ENCODE measurements around the gene PACSIN1.

PACSIN1 gene
- 2.3 to 4.8 (median 2.6) reads per million in 3 donors for total RNA-seq

- H3K27me3 ChIP-seq (replicated peaks; ENCODE audit: control insufficient read depth, insufficient read depth, low read length, poor library complexity, severe bottlenecking), result peaks cover 15% of the 10 kb centered on the region
- no peak within 1 kb of the TSS for H3K27ac ChIP-seq (ENCODE audit: insufficient read depth, low read length, poor library complexity, severe bottlenecking)
- no peaks in the 10 kb centered on the region for H3K36me3 ChIP-seq (ENCODE audit: control insufficient read depth, insufficient read depth, low read length)
- no peaks in the 10 kb centered on the region for H3K4me1 ChIP-seq (ENCODE audit: control insufficient read depth, insufficient read depth, low read length, poor library complexity, severe bottlenecking)
- no peak within 1 kb of the TSS for H3K4me3 ChIP-seq (ENCODE audit: insufficient read depth, low read depth, low read length, poor library complexity, severe bottlenecking)
- no peak for DNase-seq
- H3K9me3 ChIP-seq (ENCODE audit: control insufficient read depth, low read length), result no peaks in the 10 kb centered on the region
Observed at GRCh38 chr6:34465531-34466241, at the start of gene PACSIN1. Gene PACSIN1, plus strand, starts transcription at chr6:34466076. Its CDS starts 60,230 bp downstream, at chr6:34526306.

- no peaks in the 10 kb centered on the region for H3K4me1 ChIP-seq (ENCODE audit: control insufficient read depth, insufficient read depth, low read length, poor library complexity, severe bottlenecking)
- H3K27ac ChIP-seq (ENCODE audit: insufficient read depth, low read length, poor library complexity, severe bottlenecking), result no peak overlapping the region
- no peak for DNase-seq
- H3K9me3 ChIP-seq (ENCODE audit: control insufficient read depth, low read length), result no peaks in the 10 kb centered on the region
- H3K36me3 ChIP-seq (ENCODE audit: control insufficient read depth, insufficient read depth, low read length), result peaks cover 63% of the 10 kb centered on the region
- H3K27me3 ChIP-seq (replicated peaks; ENCODE audit: control insufficient read depth, insufficient read depth, low read length, poor library complexity, severe bottlenecking), result no peaks in the 10 kb centered on the region
- no peak overlapping the region for H3K4me3 ChIP-seq (ENCODE audit: insufficient read depth, low read depth, low read length, poor library complexity, severe bottlenecking)
Observed at GRCh38 chr6:34416877-34417371, 49.0 kb upstream of the PACSIN1 start.

GRCh38 chr6:34418367-34418766, 47.5 kb upstream of the PACSIN1 start:
- DNase-seq, result no peak
- H3K27me3 ChIP-seq (replicated peaks; ENCODE audit: control insufficient read depth, insufficient read depth, low read length, poor library complexity, severe bottlenecking), result no peaks in the 10 kb centered on the region
- H3K4me3 ChIP-seq (ENCODE audit: insufficient read depth, low read depth, low read length, poor library complexity, severe bottlenecking), result no peak overlapping the region
- peaks cover 71% of the 10 kb centered on the region for H3K36me3 ChIP-seq (ENCODE audit: control insufficient read depth, insufficient read depth, low read length)
- H3K9me3 ChIP-seq (ENCODE audit: control insufficient read depth, low read length), result no peaks in the 10 kb centered on the region
- H3K4me1 ChIP-seq (ENCODE audit: control insufficient read depth, insufficient read depth, low read length, poor library complexity, severe bottlenecking), result peaks cover 6% of the 10 kb centered on the region
- no peak overlapping the region for H3K27ac ChIP-seq (ENCODE audit: insufficient read depth, low read length, poor library complexity, severe bottlenecking)

- no peak for DNase-seq
- H3K36me3 ChIP-seq (ENCODE audit: control insufficient read depth, insufficient read depth, low read length), result peaks cover 55% of the 10 kb centered on the region
- peaks cover 9% of the 10 kb centered on the region for H3K4me1 ChIP-seq (ENCODE audit: control insufficient read depth, insufficient read depth, low read length, poor library complexity, severe bottlenecking)
- H3K9me3 ChIP-seq (ENCODE audit: control insufficient read depth, low read length), result no peaks in the 10 kb centered on the region
- no peak overlapping the region for H3K27ac ChIP-seq (ENCODE audit: insufficient read depth, low read length, poor library complexity, severe bottlenecking)
- H3K27me3 ChIP-seq (replicated peaks; ENCODE audit: control insufficient read depth, insufficient read depth, low read length, poor library complexity, severe bottlenecking), result no peaks in the 10 kb centered on the region
- no peak overlapping the region for H3K4me3 ChIP-seq (ENCODE audit: insufficient read depth, low read depth, low read length, poor library complexity, severe bottlenecking)
Observed at GRCh38 chr6:34423254-34423653, 42.6 kb upstream of the PACSIN1 start.

GRCh38 chr6:34424200-34425131, 41.4 kb upstream of the PACSIN1 start:
- H3K27ac ChIP-seq (ENCODE audit: insufficient read depth, low read length, poor library complexity, severe bottlenecking), result peak overlapping the region; percentile 84
- no peaks in the 10 kb centered on the region for H3K27me3 ChIP-seq (replicated peaks; ENCODE audit: control insufficient read depth, insufficient read depth, low read length, poor library complexity, severe bottlenecking)

GRCh38 chr6:34425132-34425497, 40.8 kb upstream of the PACSIN1 start:
- no peaks in the 10 kb centered on the region for H3K9me3 ChIP-seq (ENCODE audit: control insufficient read depth, low read length)
- peak overlapping the region; percentile 88 for H3K4me3 ChIP-seq (ENCODE audit: insufficient read depth, low read depth, low read length, poor library complexity, severe bottlenecking)
- peaks cover 41% of the 10 kb centered on the region for H3K36me3 ChIP-seq (ENCODE audit: control insufficient read depth, insufficient read depth, low read length)
- no peaks in the 10 kb centered on the region for H3K27me3 ChIP-seq (replicated peaks; ENCODE audit: control insufficient read depth, insufficient read depth, low read length, poor library complexity, severe bottlenecking)
- no peak for DNase-seq
- peak overlapping the region; percentile 84 for H3K27ac ChIP-seq (ENCODE audit: insufficient read depth, low read length, poor library complexity, severe bottlenecking)
- peaks cover 9% of the 10 kb centered on the region for H3K4me1 ChIP-seq (ENCODE audit: control insufficient read depth, insufficient read depth, low read length, poor library complexity, severe bottlenecking)

More at GRCh38 chr6:34424200-34425131, 41.4 kb upstream of the PACSIN1 start:
- H3K4me3 ChIP-seq (ENCODE audit: insufficient read depth, low read depth, low read length, poor library complexity, severe bottlenecking), result peak overlapping the region; percentile 88
- no peak for DNase-seq
- peaks cover 47% of the 10 kb centered on the region for H3K36me3 ChIP-seq (ENCODE audit: control insufficient read depth, insufficient read depth, low read length)
- no peaks in the 10 kb centered on the region for H3K9me3 ChIP-seq (ENCODE audit: control insufficient read depth, low read length)
- peaks cover 9% of the 10 kb centered on the region for H3K4me1 ChIP-seq (ENCODE audit: control insufficient read depth, insufficient read depth, low read length, poor library complexity, severe bottlenecking)

- peak within 1 kb of the TSS; percentile 88 for H3K4me3 ChIP-seq (ENCODE audit: insufficient read depth, low read depth, low read length, poor library complexity, severe bottlenecking)
- peak within 1 kb of the TSS; percentile 84 for H3K27ac ChIP-seq (ENCODE audit: insufficient read depth, low read length, poor library complexity, severe bottlenecking)
- H3K4me1 ChIP-seq (ENCODE audit: control insufficient read depth, insufficient read depth, low read length, poor library complexity, severe bottlenecking), result peaks cover 9% of the 10 kb centered on the region
- peaks cover 35% of the 10 kb centered on the region for H3K36me3 ChIP-seq (ENCODE audit: control insufficient read depth, insufficient read depth, low read length)
- DNase-seq, result peak; percentile 79 to 85 (median 79)
- H3K27me3 ChIP-seq (replicated peaks; ENCODE audit: control insufficient read depth, insufficient read depth, low read length, poor library complexity, severe bottlenecking), result no peaks in the 10 kb centered on the region
- H3K9me3 ChIP-seq (ENCODE audit: control insufficient read depth, low read length), result no peaks in the 10 kb centered on the region
Observed at GRCh38 chr6:34425498-34426410, 40.1 kb upstream of the PACSIN1 start, which contains the start of gene RPS10. Gene RPS10, minus strand, starts transcription at chr6:34426069. Its CDS starts 848 bp downstream, at chr6:34425221.

- no peaks in the 10 kb centered on the region for H3K9me3 ChIP-seq (ENCODE audit: control insufficient read depth, low read length)
- no peak for DNase-seq
- no peak overlapping the region for H3K4me3 ChIP-seq (ENCODE audit: insufficient read depth, low read depth, low read length, poor library complexity, severe bottlenecking)
- H3K4me1 ChIP-seq (ENCODE audit: control insufficient read depth, insufficient read depth, low read length, poor library complexity, severe bottlenecking), result no peaks in the 10 kb centered on the region
- no peaks in the 10 kb centered on the region for H3K36me3 ChIP-seq (ENCODE audit: control insufficient read depth, insufficient read depth, low read length)
- H3K27me3 ChIP-seq (replicated peaks; ENCODE audit: control insufficient read depth, insufficient read depth, low read length, poor library complexity, severe bottlenecking), result no peaks in the 10 kb centered on the region
- no peak overlapping the region for H3K27ac ChIP-seq (ENCODE audit: insufficient read depth, low read length, poor library complexity, severe bottlenecking)
Observed at GRCh38 chr6:34435916-34436315, 30.0 kb upstream of the PACSIN1 start.

All from effector memory CD4-positive, alpha-beta T cell (primary cell).